NCI-H2107 treated with DMSO at 0.1 percent for 48 hours (cell line): ENCODE measurements around the gene KLHL35.
"Not testable (repeated sequence)": the region's sequence is repeated elsewhere in the genome, so short reads cannot be mapped to it uniquely, and the experiment has no call there.

Experiments
- DNase-seq: peaks from one replicate; lab custom pipeline; 2025; ENCODE audit not compliant: unreplicated experiment; lab: John Stamatoyannopoulos, UW

The KLHL35 gene

GRCh38 chr11:75394085-75394840, 38.7 kb downstream of the KLHL35 start:
- no peak for DNase-seq

GRCh38 chr11:75389925-75390324, 43.1 kb downstream of the KLHL35 start:
- DNase-seq: no peak

GRCh38 chr11:75389276-75389605, 43.8 kb downstream of the KLHL35 start:
- no peak for DNase-seq

- peak; percentile 88 for DNase-seq
These were observed 44.4 kb downstream of the KLHL35 start for GRCh38 chr11:75388386-75389275.

GRCh38 chr11:75387736-75388294, 45.2 kb downstream of the KLHL35 start:
- no peak for DNase-seq

GRCh38 chr11:75386942-75387630, 45.9 kb downstream of the KLHL35 start:
- no peak for DNase-seq

- peak; percentile 39 for DNase-seq
These were observed 48.4 kb downstream of the KLHL35 start for GRCh38 chr11:75384438-75385080.

- DNase-seq: no peak
These were observed 49.8 kb downstream of the KLHL35 start for GRCh38 chr11:75383246-75383645.

- DNase-seq: no peak
These were observed 52.1 kb downstream of the KLHL35 start for GRCh38 chr11:75380716-75381420.

- no peak for DNase-seq
These were observed 52.8 kb downstream of the KLHL35 start for GRCh38 chr11:75380245-75380644.

GRCh38 chr11:75378776-75379175, 54.2 kb downstream of the KLHL35 start:
- DNase-seq: not testable (repeated sequence)

GRCh38 chr11:75376175-75376574, 56.8 kb downstream of the KLHL35 start:
- no peak for DNase-seq

- DNase-seq: no peak
These were observed 57.4 kb downstream of the KLHL35 start for GRCh38 chr11:75375626-75376025.

GRCh38 chr11:75374646-75375045, 58.4 kb downstream of the KLHL35 start:
- no peak for DNase-seq

GRCh38 chr11:75373201-75373600, 59.8 kb downstream of the KLHL35 start:
- no peak for DNase-seq
